H9 (cell line): ENCODE measurements around the gene CLVS2. TPM values are rescaled to one million over a fixed set of nuclear protein-coding genes. Genes with fewer than 3 reads are reported as not detected.

Experiments
- DNase-seq: peaks from one replicate; pipeline ENCODE4 v3.0.0-alpha.2; 2017
- H2AFZ ChIP-seq: one replicate; pipeline ENCODE4 v1.6.1; 2013; ENCODE audit warnings: mild to moderate bottlenecking, low read length, control low read depth, moderate library complexity
- H2AK5ac ChIP-seq: 2 replicates; pipeline ENCODE4 v1.6.1; 2013; ENCODE audit warnings: low read length, control low read depth, mixed read lengths; ENCODE audit not compliant: insufficient read length
- H2BK120ac ChIP-seq: one replicate; pipeline ENCODE4 v1.6.1; 2013; ENCODE audit warnings: low read depth, mild to moderate bottlenecking, low read length, control low read depth, inconsistent platforms; ENCODE audit not compliant: poor library complexity, severe bottlenecking
- H2BK12ac ChIP-seq: 2 replicates; pipeline ENCODE4 v1.6.1; 2013; ENCODE audit warnings: low read length, control low read depth, mixed read lengths, low read depth; ENCODE audit not compliant: insufficient read length
- H2BK15ac ChIP-seq: 2 replicates; pipeline ENCODE4 v1.6.1; 2013; ENCODE audit warnings: low read depth, low read length, control low read depth
- H2BK20ac ChIP-seq: one replicate; pipeline ENCODE4 v1.6.1; 2013; ENCODE audit warnings: low read depth, mild to moderate bottlenecking, low read length, control low read depth, inconsistent platforms; ENCODE audit not compliant: poor library complexity, severe bottlenecking
- H2BK5ac ChIP-seq: 2 replicates; pipeline ENCODE4 v1.6.1; 2013; ENCODE audit warnings: low read length, control low read depth, mixed read lengths; ENCODE audit not compliant: insufficient read length
- H3K14ac ChIP-seq: 2 replicates; pipeline ENCODE4 v1.6.1; 2013; ENCODE audit warnings: low read length, control low read depth; ENCODE audit not compliant: insufficient read depth
- H3K18ac ChIP-seq: 2 replicates; pipeline ENCODE4 v1.6.1; 2013; ENCODE audit warnings: low read depth, mild to moderate bottlenecking, mixed read lengths, low read length, control low read depth; ENCODE audit not compliant: insufficient read length
- H3K23ac ChIP-seq: 2 replicates; pipeline ENCODE4 v1.6.1; 2013; ENCODE audit warnings: low read length, control low read depth, mixed read lengths, low read depth; ENCODE audit not compliant: insufficient read length
- H3K23me2 ChIP-seq: 2 replicates; pipeline ENCODE4 v1.6.1; 2013; ENCODE audit warnings: low read depth, mild to moderate bottlenecking, mixed read lengths, low read length, control low read depth; ENCODE audit not compliant: insufficient read length, poor library complexity, severe bottlenecking
- H3K27ac ChIP-seq: 2 replicates; pipeline ENCODE4 v1.5.1; 2013; ENCODE audit warnings: low read length, control low read depth, mixed read lengths, low read depth; ENCODE audit not compliant: insufficient read length
- H3K27me3 ChIP-seq: 2 replicates; pipeline ENCODE4 v1.6.1; 2013; ENCODE audit warnings: low read length, control low read depth, inconsistent platforms; ENCODE audit not compliant: insufficient read depth
- H3K4ac ChIP-seq: 2 replicates; pipeline ENCODE4 v1.6.1; 2013; ENCODE audit warnings: low read depth, mild to moderate bottlenecking, control low read depth, inconsistent platforms, low read length, moderate library complexity
- H3K4me1 ChIP-seq: 2 replicates; pipeline ENCODE4 v1.6.1; 2013; ENCODE audit warnings: low read length, control low read depth, inconsistent platforms; ENCODE audit not compliant: insufficient read depth
- H3K4me2 ChIP-seq: 2 replicates; pipeline ENCODE4 v1.6.1; 2013; ENCODE audit warnings: low read length, control low read depth, mixed read lengths; ENCODE audit not compliant: insufficient read length, insufficient read depth
- H3K56ac ChIP-seq: 2 replicates; pipeline ENCODE4 v1.6.1; 2013; ENCODE audit warnings: low read depth, mild to moderate bottlenecking, mixed read lengths, low read length, control low read depth; ENCODE audit not compliant: insufficient read length
- H3K79me1 ChIP-seq: 2 replicates; pipeline ENCODE4 v1.6.1; 2013; ENCODE audit warnings: low read depth, mild to moderate bottlenecking, moderate library complexity, low read length, control low read depth, inconsistent platforms; ENCODE audit not compliant: insufficient read depth, poor library complexity, severe bottlenecking
- H3K79me2 ChIP-seq: 2 replicates; pipeline ENCODE4 v1.6.1; 2013; ENCODE audit warnings: low read length, control low read depth, inconsistent platforms; ENCODE audit not compliant: insufficient read depth
- H3K9ac ChIP-seq: 2 replicates; pipeline ENCODE4 v1.6.1; 2013; ENCODE audit warnings: low read length, control low read depth, mixed read lengths; ENCODE audit not compliant: insufficient read length; ENCODE audit errors: extremely low read depth
- H3K9me3 ChIP-seq: one replicate; pipeline ENCODE4 v1.6.1; 2013; ENCODE audit warnings: low read depth, low read length, inconsistent platforms; ENCODE audit not compliant: control insufficient read depth
- H3T11ph ChIP-seq: one replicate; pipeline ENCODE4 v1.6.1; 2013; ENCODE audit warnings: mild to moderate bottlenecking, low read length, control low read depth, inconsistent platforms
- H4K20me1 ChIP-seq: one replicate; pipeline ENCODE4 v1.6.1; 2013; ENCODE audit not compliant: control insufficient read depth, insufficient read length, insufficient read depth
- H4K5ac ChIP-seq: 2 replicates; pipeline ENCODE4 v1.6.1; 2013; ENCODE audit warnings: low read depth, mild to moderate bottlenecking, mixed read lengths, low read length, control low read depth; ENCODE audit not compliant: insufficient read length
- H4K8ac ChIP-seq: replicated peaks from 2 replicates; pipeline ENCODE4 v1.6.1; 2013; ENCODE audit warnings: low read length, control low read depth, mixed read lengths, low read depth; ENCODE audit not compliant: insufficient read length
- H4K91ac ChIP-seq: 2 replicates; pipeline ENCODE4 v1.6.1; 2013; ENCODE audit warnings: low read depth, mild to moderate bottlenecking, moderate library complexity, mixed read lengths, low read length, control low read depth; ENCODE audit not compliant: insufficient read length
- H3K27ac Mint-ChIP-seq, 3 experiments: 2 replicates in 2 of 3; 3 replicates in 1 of 3; pipeline ENCODE4 v1.8.0; 2020 to 2021; ENCODE audit warnings: mixed read lengths in 3 of 3, mild to moderate bottlenecking in 1 of 3, moderate library complexity in 1 of 3
- H3K27me3 Mint-ChIP-seq: 2 replicates; pipeline ENCODE4 v1.8.0; 2021; ENCODE audit warnings: low read depth, mild to moderate bottlenecking, moderate library complexity, mixed read lengths
- H3K36me3 Mint-ChIP-seq, 3 experiments: 2 replicates in 2 of 3; 3 replicates in 1 of 3; pipeline ENCODE4 v1.8.0; 2020 to 2021; ENCODE audit warnings: low read depth in 3 of 3, mixed read lengths in 3 of 3; ENCODE audit not compliant: insufficient read depth in 1 of 3
- H3K4me1 Mint-ChIP-seq, 2 experiments: 2 replicates each; pipeline ENCODE4 v1.8.0; 2020; ENCODE audit warnings: mixed read lengths in 2 of 2
- H3K4me3 Mint-ChIP-seq, 2 experiments: 2 replicates in 1 of 2; 3 replicates in 1 of 2; pipeline ENCODE4 v1.8.0; 2020 to 2021; ENCODE audit warnings: mild to moderate bottlenecking in 2 of 2, mixed read lengths in 2 of 2, moderate library complexity in 1 of 2
- H3K9me3 Mint-ChIP-seq, 2 experiments: 2 replicates in 1 of 2; 3 replicates in 1 of 2; pipeline ENCODE4 v1.8.0; 2020; ENCODE audit warnings: mild to moderate bottlenecking in 2 of 2, mixed read lengths in 2 of 2, moderate library complexity in 1 of 2
- WGBS: extraction: QIAGEN DNeasy Blood & Tissue Kit; methylation state at CpG from one replicate; pipeline ENCODE4 v1.1.7; 2013; ENCODE audit warnings: missing lambda C conversion rate, low lambda C conversion rate, mixed read lengths; ENCODE audit not compliant: insufficient read length; ENCODE audit errors: extremely low coverage; 5-methylcytosine and 5-hydroxymethylcytosine counted together
- total RNA-seq: library from RNA; stranded (reverse); gene quantifications from 2 replicates; pipeline ENCODE4 v1.2.1, GENCODE V29; 2021
- TF ChIP-seq, protein P1 (sequence below): fragments of 200-600 bp; sonication (generic); conservative IDR thresholded peaks from 3 replicates; pipeline ENCODE4 v1.8.0; 2021; ENCODE audit warnings: antibody characterized with exemption, mild to moderate bottlenecking

Gene CLVS2
- total RNA-seq, 1 experiment from 2014 or later, result 0.26 TPM

DNA sequence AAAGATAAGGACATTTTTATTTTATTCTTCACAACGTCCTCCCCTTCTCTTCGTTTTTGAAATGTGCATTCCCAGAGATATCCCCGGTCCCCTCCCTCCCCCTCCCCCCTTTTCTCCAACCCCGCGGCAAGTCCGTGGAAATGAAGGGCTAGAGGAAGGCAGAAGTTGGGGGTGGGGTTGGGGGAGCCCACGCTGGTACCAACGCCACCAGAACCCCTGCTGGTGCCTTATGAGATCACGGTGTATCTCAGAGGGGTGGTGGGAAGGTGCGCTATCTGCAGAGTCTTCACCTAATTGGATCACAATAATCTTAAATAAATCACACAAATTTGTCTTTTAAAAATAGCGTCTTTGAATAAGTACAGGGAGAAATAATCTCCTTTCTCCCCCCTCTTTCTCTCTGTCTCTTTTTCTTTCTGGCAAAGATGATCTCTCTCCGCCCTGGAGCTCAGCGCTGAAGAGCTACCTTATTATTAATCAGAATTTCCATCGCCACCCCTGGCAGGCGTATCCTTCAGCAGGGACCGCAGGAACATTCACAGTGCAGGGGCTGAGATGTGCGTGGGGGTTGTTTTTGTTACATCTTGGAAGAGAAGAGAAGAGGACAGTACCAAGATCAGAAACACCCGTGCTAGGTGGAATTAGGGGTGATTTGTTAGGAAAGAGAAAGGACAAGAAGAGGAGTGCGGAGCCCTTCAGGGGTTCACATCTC, 915 bp downstream of the CLVS2 start:
- no CpG with 5 or more reads among the region's 19 CpGs for WGBS
- H3K27ac ChIP-seq, result no peak overlapping the region
- H3K23ac ChIP-seq, result no peak overlapping the region
- H2BK120ac ChIP-seq, result no peak overlapping the region
- no peaks in the 10 kb centered on the region for H3K9me3 ChIP-seq
- peaks cover 10 to 18% of the 10 kb centered on the region in 2 experiments for H3K4me1 Mint-ChIP-seq
- H4K8ac ChIP-seq, result no peak overlapping the region
- no peak for DNase-seq
- no peak overlapping the region for H3K9ac ChIP-seq
- H3K9me3 Mint-ChIP-seq, result no peaks in the 10 kb centered on the region
- H2BK15ac ChIP-seq, result no peak overlapping the region
- H3T11ph ChIP-seq, result no peak overlapping the region
- H2BK20ac ChIP-seq, result no peak overlapping the region
- no peak overlapping the region for H4K5ac ChIP-seq
- no peak overlapping the region; a peak in 1 of 7 replicates for H3K27ac Mint-ChIP-seq
- TF ChIP-seq, protein P1, sequence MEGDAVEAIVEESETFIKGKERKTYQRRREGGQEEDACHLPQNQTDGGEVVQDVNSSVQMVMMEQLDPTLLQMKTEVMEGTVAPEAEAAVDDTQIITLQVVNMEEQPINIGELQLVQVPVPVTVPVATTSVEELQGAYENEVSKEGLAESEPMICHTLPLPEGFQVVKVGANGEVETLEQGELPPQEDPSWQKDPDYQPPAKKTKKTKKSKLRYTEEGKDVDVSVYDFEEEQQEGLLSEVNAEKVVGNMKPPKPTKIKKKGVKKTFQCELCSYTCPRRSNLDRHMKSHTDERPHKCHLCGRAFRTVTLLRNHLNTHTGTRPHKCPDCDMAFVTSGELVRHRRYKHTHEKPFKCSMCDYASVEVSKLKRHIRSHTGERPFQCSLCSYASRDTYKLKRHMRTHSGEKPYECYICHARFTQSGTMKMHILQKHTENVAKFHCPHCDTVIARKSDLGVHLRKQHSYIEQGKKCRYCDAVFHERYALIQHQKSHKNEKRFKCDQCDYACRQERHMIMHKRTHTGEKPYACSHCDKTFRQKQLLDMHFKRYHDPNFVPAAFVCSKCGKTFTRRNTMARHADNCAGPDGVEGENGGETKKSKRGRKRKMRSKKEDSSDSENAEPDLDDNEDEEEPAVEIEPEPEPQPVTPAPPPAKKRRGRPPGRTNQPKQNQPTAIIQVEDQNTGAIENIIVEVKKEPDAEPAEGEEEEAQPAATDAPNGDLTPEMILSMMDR, result no peak
- H3K18ac ChIP-seq, result no peak overlapping the region
- peaks cover 14% of the 10 kb centered on the region for H3K23me2 ChIP-seq
- no peaks in the 10 kb centered on the region for H3K4me1 ChIP-seq
- H3K14ac ChIP-seq, result no peak overlapping the region
- H3K56ac ChIP-seq, result no peak overlapping the region
- no peaks in the 10 kb centered on the region for H3K79me2 ChIP-seq
- H3K4ac ChIP-seq, result no peak overlapping the region
- H2BK5ac ChIP-seq, result no peak overlapping the region
- H4K91ac ChIP-seq, result no peak overlapping the region
- no peak overlapping the region for H2AK5ac ChIP-seq
- H4K20me1 ChIP-seq, result peaks cover 5% of the 10 kb centered on the region
- peaks cover 13% of the 10 kb centered on the region; the same call in 1 of the 2 replicates for H3K27me3 ChIP-seq
- no peaks in the 10 kb centered on the region for H3K36me3 Mint-ChIP-seq
- no peak overlapping the region for H2BK12ac ChIP-seq
- peaks cover 86% of the 10 kb centered on the region for H3K27me3 Mint-ChIP-seq
- H3K4me3 Mint-ChIP-seq, result peak overlapping the region; percentile 72 to 92
- H3K79me1 ChIP-seq, result no peaks in the 10 kb centered on the region
- no peak overlapping the region for H2AFZ ChIP-seq
- peak overlapping the region; percentile 85 for H3K4me2 ChIP-seq
